ENCODE results near the gene CRISP2. TPM values are rescaled to one million over a fixed set of nuclear protein-coding genes. Genes with fewer than 3 reads are reported as not detected.

Gene CRISP2
- total and polyA plus RNA-seq, 12 donors, result 0.44 TPM; not detected in 11

DNA sequence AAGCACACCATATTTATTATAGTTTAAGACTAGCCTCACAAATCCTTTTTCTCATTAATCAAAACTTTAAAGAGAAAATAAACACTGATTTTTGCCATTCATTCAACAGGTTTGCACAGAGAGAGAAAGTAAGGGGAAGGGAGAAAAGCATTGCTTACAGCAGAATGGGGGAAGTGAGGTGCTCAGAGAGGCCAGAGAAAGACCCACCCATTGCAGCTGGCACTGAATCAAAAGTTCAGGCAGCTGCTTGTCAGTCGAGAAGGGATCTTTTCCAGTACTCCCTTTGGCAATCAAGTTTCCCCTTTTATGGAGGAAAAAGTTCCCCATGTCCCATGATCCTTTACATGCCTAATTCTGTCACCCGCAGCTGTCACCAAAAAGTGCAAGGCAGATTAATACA, 8.0 kb upstream of the CRISP2 start:
- TF ChIP-seq POLR2A (IDR thresholded peaks at IDR 0.05), result no peak
- TF ChIP-seq, protein P1, sequence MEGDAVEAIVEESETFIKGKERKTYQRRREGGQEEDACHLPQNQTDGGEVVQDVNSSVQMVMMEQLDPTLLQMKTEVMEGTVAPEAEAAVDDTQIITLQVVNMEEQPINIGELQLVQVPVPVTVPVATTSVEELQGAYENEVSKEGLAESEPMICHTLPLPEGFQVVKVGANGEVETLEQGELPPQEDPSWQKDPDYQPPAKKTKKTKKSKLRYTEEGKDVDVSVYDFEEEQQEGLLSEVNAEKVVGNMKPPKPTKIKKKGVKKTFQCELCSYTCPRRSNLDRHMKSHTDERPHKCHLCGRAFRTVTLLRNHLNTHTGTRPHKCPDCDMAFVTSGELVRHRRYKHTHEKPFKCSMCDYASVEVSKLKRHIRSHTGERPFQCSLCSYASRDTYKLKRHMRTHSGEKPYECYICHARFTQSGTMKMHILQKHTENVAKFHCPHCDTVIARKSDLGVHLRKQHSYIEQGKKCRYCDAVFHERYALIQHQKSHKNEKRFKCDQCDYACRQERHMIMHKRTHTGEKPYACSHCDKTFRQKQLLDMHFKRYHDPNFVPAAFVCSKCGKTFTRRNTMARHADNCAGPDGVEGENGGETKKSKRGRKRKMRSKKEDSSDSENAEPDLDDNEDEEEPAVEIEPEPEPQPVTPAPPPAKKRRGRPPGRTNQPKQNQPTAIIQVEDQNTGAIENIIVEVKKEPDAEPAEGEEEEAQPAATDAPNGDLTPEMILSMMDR (IDR thresholded peaks at IDR 0.05), result no peak
- Histone ChIP-seq H3K4me1 (replicated peaks in 1 of 2) (no peaks in the 10 kb centered on the region), H3K36me3 (replicated peaks in 1 of 2) (no peaks in the 10 kb centered on the region), H3K4me3 (no peak overlapping the region), H3K9me3 (replicated peaks in 1 of 3) (no peaks in the 10 kb centered on the region), H3K27me3 (no peaks in the 10 kb centered on the region), H3K27ac (no peak overlapping the region)
- no peak for DNase-seq
- WGBS, 4 donors, result 65 to 78% (median 73%) methylated on average over 2 of the region's 2 CpGs
- intact Hi-C loops (cut with DNase I), result no loop called here

DNA sequence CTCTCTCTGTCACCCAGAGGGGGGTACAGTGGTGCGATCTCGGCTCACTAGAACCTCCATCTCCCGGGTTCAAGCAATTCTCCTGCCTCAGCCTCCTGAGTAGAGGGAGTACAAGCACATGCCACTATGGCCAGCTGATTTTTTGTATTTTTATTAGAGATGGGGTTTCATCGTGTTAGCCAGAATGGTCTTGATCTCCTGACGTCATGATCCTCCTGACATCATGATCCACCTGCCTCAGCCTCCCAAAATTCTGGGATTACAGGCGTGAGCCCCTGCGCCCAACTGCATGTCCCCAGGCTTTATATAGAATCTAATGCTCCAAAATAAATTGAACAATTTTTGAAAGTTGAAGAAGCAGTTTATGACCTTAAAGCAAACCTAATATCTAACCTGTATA, 7.0 kb upstream of the CRISP2 start:
- 75 to 88% (median 81%) methylated on average over 7 of the region's 7 CpGs for WGBS, 4 donors
- TF ChIP-seq, protein P1 (IDR thresholded peaks at IDR 0.05), result no peak
- no peak for TF ChIP-seq POLR2A (IDR thresholded peaks at IDR 0.05)
- intact Hi-C loops (cut with DNase I), result no loop called here
- no peaks in the 10 kb centered on the region for H3K4me1 ChIP-seq (replicated peaks in 1 of 2)
- H3K27me3 ChIP-seq, result no peaks in the 10 kb centered on the region
- H3K4me3 ChIP-seq, result no peak overlapping the region
- H3K9me3 ChIP-seq (replicated peaks in 1 of 3), result no peaks in the 10 kb centered on the region
- no peak for DNase-seq
- no peaks in the 10 kb centered on the region for H3K36me3 ChIP-seq (replicated peaks in 1 of 2)
- H3K27ac ChIP-seq, result no peak overlapping the region

DNA sequence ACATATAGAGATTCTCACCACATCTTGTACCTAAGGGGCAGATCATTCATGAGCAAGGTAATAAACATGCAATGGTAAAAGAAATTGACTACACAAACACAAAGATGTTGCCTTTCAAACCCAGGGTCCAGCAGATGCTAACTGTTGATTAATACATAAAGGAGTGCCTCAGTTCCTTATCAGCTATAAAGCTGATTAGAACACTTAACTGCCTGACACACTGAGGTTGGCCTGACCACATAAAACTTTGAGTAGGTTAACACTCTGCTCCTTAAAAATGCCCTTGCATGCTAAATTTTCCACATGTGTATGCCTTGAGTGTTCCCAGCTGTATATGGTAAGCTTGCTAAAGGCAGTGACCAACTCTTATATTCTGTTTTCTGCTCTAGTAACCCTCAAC, 14.9 kb downstream of the CRISP2 start:
- no peak for DNase-seq
- Histone ChIP-seq H3K4me1 (replicated peaks in 1 of 2) (no peaks in the 10 kb centered on the region), H3K27me3 (no peaks in the 10 kb centered on the region), H3K36me3 (replicated peaks in 1 of 2) (no peaks in the 10 kb centered on the region), H3K9me3 (replicated peaks in 1 of 3) (no peaks in the 10 kb centered on the region), H3K4me3 (no peak overlapping the region), H3K27ac (no peak overlapping the region)
- TF ChIP-seq, protein P1 (IDR thresholded peaks at IDR 0.05), result no peak
- TF ChIP-seq POLR2A (IDR thresholded peaks at IDR 0.05), result no peak
- intact Hi-C loops (cut with DNase I), result no loop called here

DNA sequence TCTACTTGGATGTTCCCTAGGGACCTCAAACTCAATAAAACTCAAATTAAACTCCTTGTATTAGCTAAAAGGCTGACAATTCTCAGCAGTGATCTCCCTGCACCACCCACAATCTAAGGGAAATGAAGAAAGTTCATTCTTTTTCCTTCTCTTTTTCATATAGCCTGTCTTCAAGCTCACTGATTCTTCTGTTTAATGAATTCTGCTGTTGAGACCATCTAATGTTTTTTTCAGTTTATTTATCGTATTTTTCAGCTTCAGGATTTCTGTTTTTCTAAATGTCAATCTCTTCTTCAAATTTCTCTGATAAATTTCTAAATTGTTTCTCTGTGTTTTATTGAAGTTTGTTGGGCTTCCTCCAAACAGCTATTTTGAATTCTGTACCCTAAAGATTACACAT, 19.8 kb downstream of the CRISP2 start:
- H3K27ac ChIP-seq, result no peak overlapping the region
- no peaks in the 10 kb centered on the region for H3K36me3 ChIP-seq (replicated peaks in 1 of 2)
- H3K27me3 ChIP-seq, result no peaks in the 10 kb centered on the region
- DNase-seq, result no peak
- WGBS, 4 donors, result 72 to 89% (median 76%) methylated on average over 1 of the region's 1 CpG
- intact Hi-C loops (cut with DNase I), result no loop called here
- no peak overlapping the region for H3K4me3 ChIP-seq
- H3K4me1 ChIP-seq (replicated peaks in 1 of 2), result no peaks in the 10 kb centered on the region
- H3K9me3 ChIP-seq (replicated peaks in 1 of 3), result no peaks in the 10 kb centered on the region
- no peak for TF ChIP-seq POLR2A (IDR thresholded peaks at IDR 0.05)
- TF ChIP-seq, protein P1 (IDR thresholded peaks at IDR 0.05), result no peak
